HEK293 (cell line): Measurements from ENCODE around the gene NAV2.
A peak's percentile ranks its signal among the peaks of the same experiment; 100 is the strongest.

Experiments
- CTCF ChIA-PET: fragments of 350-600 bp; formaldehyde crosslinking; extraction: SDS; loops from one replicate; lab custom pipeline; 2021; ENCODE audit warnings: antibody characterized with exemption; lab: Yijun Ruan, JAX
- POLR2A ChIA-PET: fragments of 300-600 bp; formaldehyde crosslinking; extraction: SDS; loops from one replicate; lab custom pipeline; 2020; ENCODE audit warnings: antibody characterized with exemption, inconsistent platforms; lab: Yijun Ruan, JAX
- H3K27ac ChIP-seq: fragments of 200-500 bp; sonication (Bioruptor generic); 2 replicates; pipeline ENCODE4 v1.5.1; 2014; ENCODE audit warnings: low read depth, low read length, control low read depth, inconsistent platforms; ENCODE audit errors: extremely low read depth
- H3K36me3 ChIP-seq, 2 experiments: fragments of 200-500 bp in 1 of 2; sonication (Bioruptor generic) in 1 of 2; 1 replicate in 1 of 2; 2 replicates in 1 of 2; pipeline ENCODE4 v1.5.1; 2014 to 2017; ENCODE audit warnings: inconsistent platforms in 2 of 2, low read length in 2 of 2; ENCODE audit not compliant: control insufficient read depth in 2 of 2, insufficient read depth in 1 of 2
- H3K4me1 ChIP-seq: fragments of 200-500 bp; sonication (Bioruptor generic); 2 replicates; pipeline ENCODE4 v1.5.1; 2014; ENCODE audit warnings: mild to moderate bottlenecking, low read length, inconsistent platforms; ENCODE audit not compliant: control insufficient read depth, insufficient read depth
- H3K4me3 ChIP-seq: 2 replicates; pipeline ENCODE4 v1.5.1; 2011; ENCODE audit warnings: low read depth, mild to moderate bottlenecking, control low read depth, low read length, moderate library complexity
- H3K9me3 ChIP-seq: fragments of 200-500 bp; sonication (Bioruptor generic); 2 replicates; pipeline ENCODE4 v1.5.1; 2014; ENCODE audit warnings: low read depth, low read length, inconsistent platforms; ENCODE audit not compliant: control insufficient read depth, insufficient read depth
- GLIS2 ChIP-seq: fragments of 450-650 bp; formaldehyde crosslinking; IDR thresholded peaks from 2 replicates; pipeline ENCODE4 v1.5.1; 2016; ENCODE audit warnings: missing biosample characterization, missing genetic modification characterization
- INSM2 ChIP-seq: fragments of 450-650 bp; formaldehyde crosslinking; IDR thresholded peaks from 2 replicates; pipeline ENCODE4 v1.5.1; 2016; ENCODE audit warnings: missing biosample characterization, missing genetic modification characterization
- REST ChIP-seq: fragments of 450-650 bp; formaldehyde crosslinking; IDR thresholded peaks from 2 replicates; pipeline ENCODE4 v1.5.1; 2016; ENCODE audit warnings: missing biosample characterization, missing genetic modification characterization
- TRIM28 ChIP-seq: IDR thresholded peaks from 2 replicates; pipeline ENCODE4 v1.6.1; 2011; ENCODE audit warnings: low read length, control low read depth, borderline replicate concordance
- ZNF140 ChIP-seq: fragments of 450-650 bp; formaldehyde crosslinking; IDR thresholded peaks from 2 replicates; pipeline ENCODE4 v1.5.1; 2016; ENCODE audit warnings: missing biosample characterization, missing genetic modification characterization
- ZNF2 ChIP-seq: fragments of 450-650 bp; formaldehyde crosslinking; IDR thresholded peaks from 2 replicates; pipeline ENCODE4 v1.5.1; 2016; ENCODE audit warnings: missing biosample characterization, missing genetic modification characterization
- ZNF211 ChIP-seq: fragments of 450-650 bp; formaldehyde crosslinking; IDR thresholded peaks from 2 replicates; pipeline ENCODE4 v1.5.1; 2016; ENCODE audit warnings: low read depth, missing biosample characterization, missing genetic modification characterization
- ZNF394 ChIP-seq: fragments of 450-650 bp; formaldehyde crosslinking; IDR thresholded peaks from 2 replicates; pipeline ENCODE4 v1.5.1; 2016; ENCODE audit warnings: missing biosample characterization, missing genetic modification characterization, mild to moderate bottlenecking, moderate library complexity, borderline replicate concordance
- ZNF518A ChIP-seq: fragments of 450-650 bp; formaldehyde crosslinking; conservative IDR thresholded peaks from 2 replicates; pipeline ENCODE4 v1.5.1; 2016; ENCODE audit warnings: low read depth, missing biosample characterization, missing genetic modification characterization
- ZNF610 ChIP-seq: fragments of 450-650 bp; formaldehyde crosslinking; IDR thresholded peaks from 2 replicates; pipeline ENCODE4 v1.5.1; 2016; ENCODE audit warnings: missing biosample characterization, missing genetic modification characterization, borderline replicate concordance
- ZNF645 ChIP-seq: fragments of 450-650 bp; formaldehyde crosslinking; IDR thresholded peaks from 2 replicates; pipeline ENCODE4; 2016; ENCODE audit warnings: missing biosample characterization, missing genetic modification characterization
- ZNF654 ChIP-seq: fragments of 450-650 bp; formaldehyde crosslinking; IDR thresholded peaks from 2 replicates; pipeline ENCODE4 v1.5.1; 2016; ENCODE audit warnings: low read depth, missing biosample characterization, missing genetic modification characterization
- ZSCAN30 ChIP-seq: fragments of 450-650 bp; IDR thresholded peaks from 2 replicates; pipeline ENCODE4 v1.5.1; 2018; ENCODE audit warnings: missing biosample characterization, mild to moderate bottlenecking, missing genetic modification characterization, moderate library complexity
- ZSCAN5A ChIP-seq: fragments of 450-650 bp; formaldehyde crosslinking; IDR thresholded peaks from 2 replicates; pipeline ENCODE4 v1.5.1; 2016; ENCODE audit warnings: missing biosample characterization, missing genetic modification characterization
- ZXDB ChIP-seq: fragments of 450-650 bp; formaldehyde crosslinking; IDR thresholded peaks from 2 replicates; pipeline ENCODE4 v1.5.1; 2016; ENCODE audit warnings: missing biosample characterization, missing genetic modification characterization

Gene NAV2

GRCh38 chr11:19960410-19960809 is 247.8 kb downstream of the NAV2 start (continued):
- peak; percentile 70; the same call in 1 of the 2 replicates for TF ChIP-seq ZNF518A (tag by site-specific recombination)
- peak; percentile 22; the same call in 1 of the 2 replicates for TF ChIP-seq REST (tag by site-specific recombination)
- peak; percentile 49; the same call in 1 of the 2 replicates for TF ChIP-seq ZNF140 (tag by site-specific recombination)
- TF ChIP-seq ZNF654 (tag by site-specific recombination) = 0 out of 2 replicates have a peak, but pooled peaks have one; percentile 19
- TF ChIP-seq ZNF394 (tag by site-specific recombination) = peak; percentile 70; the same call in 1 of the 2 replicates

- Histone ChIP-seq H3K9me3 (no peaks in the 10 kb centered on the region), H3K27ac (no peak overlapping the region), H3K36me3 (no peaks in the 10 kb centered on the region), H3K4me1 (no peaks in the 10 kb centered on the region), H3K4me3 (no peak overlapping the region)
- CTCF ChIA-PET = interaction anchor here (1.2 to 1.6 kb wide), 2 partner anchors 150 to 167 kb away, joined by 3 to 4 read pairs; no protein-coding TSS in a partner anchor
- POLR2A ChIA-PET = no interaction called here
- no peak for TF ChIP-seq ZSCAN5A (tag by site-specific recombination)
- no peak for TF ChIP-seq ZSCAN30
- no peak for TF ChIP-seq ZNF610 (tag by site-specific recombination)
- no peak for TF ChIP-seq INSM2
- no peak for TF ChIP-seq ZNF2 (tag by site-specific recombination)
- TF ChIP-seq ZXDB = no peak
- no peak for TF ChIP-seq ZNF211 (tag by site-specific recombination)
- TF ChIP-seq GLIS2 (tag by site-specific recombination) = no peak
- TF ChIP-seq TRIM28 = no peak
- TF ChIP-seq ZNF645 (tag by site-specific recombination) = no peak
Measured at GRCh38 chr11:19961225-19961624, 248.6 kb downstream of the NAV2 start.
